A549 (cell line): ENCODE data around the gene ANGEL2. TPM values are rescaled to one million over a fixed set of nuclear protein-coding genes. Genes with fewer than 3 reads are reported as not detected.

Experiments used
- ATAC-seq, 2 experiments: fragments of 200-7000 bp in 1 of 2; fragments of >200 bp in 1 of 2; cut with Nextera tagmentation in 1 of 2; cut with Tn5 transposase in 1 of 2; 3 replicates each; pipeline versions ENCODE4 v1.8.0 to v1.9.1; 2018 to 2020; ENCODE audit warnings: mild to moderate bottlenecking in 1 of 2, moderate library complexity in 1 of 2
- CTCF ChIA-PET: fragments of 300-600 bp; sonication (Branson Sonifier 250); formaldehyde crosslinking; extraction: SDS; loops from one replicate; lab custom pipeline; 2021; ENCODE audit warnings: antibody characterized with exemption, inconsistent platforms; lab: Yijun Ruan, JAX
- POLR2A ChIA-PET: fragments of 350-600 bp; formaldehyde crosslinking; extraction: SDS; loops from one replicate; lab custom pipeline; 2021; ENCODE audit warnings: antibody characterized with exemption, inconsistent platforms; lab: Yijun Ruan, JAX
- DNase-seq, 2 experiments: peaks; one replicate each; pipeline versions ENCODE4 v3.0.0 to v3.0.0-alpha.2; 2011 to 2016; ENCODE audit warnings: low read depth in 1 of 2, low spot score in 1 of 2
- FAIRE-seq: peaks from 2 replicates; lab custom pipeline; 2011; peaks lifted over from hg19 to GRCh38; lab: Jason Lieb, UNC
- H3K27ac ChIP-seq, 2 experiments: fragments of >200 bp; sonication (Bioruptor Twin); formaldehyde crosslinking; 3 replicates each; pipeline ENCODE4 v1.5.1; 2016 to 2017
- H3K4me1 ChIP-seq: fragments of >200 bp; sonication (Bioruptor Twin); formaldehyde crosslinking; 3 replicates; pipeline ENCODE4 v1.6.1; 2016
- H3K4me2 ChIP-seq: fragments of >200 bp; sonication (Bioruptor Twin); formaldehyde crosslinking; 3 replicates; pipeline ENCODE4 v1.6.1; 2016
- H3K4me3 ChIP-seq: fragments of >200 bp; sonication (Bioruptor Twin); formaldehyde crosslinking; 3 replicates; pipeline ENCODE4 v1.5.1; 2016
- H3K9me3 ChIP-seq: fragments of >200 bp; sonication (Bioruptor Twin); formaldehyde crosslinking; 3 replicates; pipeline ENCODE4 v1.6.1; 2016
- ATOH8 ChIP-seq: fragments of 250-450 bp; sonication (Bioruptor Pico); IDR thresholded peaks from 2 replicates; pipeline ENCODE4 v1.5.0; 2020; ENCODE audit warnings: low read depth, mild to moderate bottlenecking, moderate library complexity
- BCL3 ChIP-seq: fragments of >200 bp; sonication (Bioruptor Twin); formaldehyde crosslinking; IDR thresholded peaks from 3 replicates; pipeline ENCODE4 v1.6.1; 2016
- CBX2 ChIP-seq: fragments of 200-600 bp; sonication (generic); IDR thresholded peaks from 2 replicates; pipeline ENCODE4 v1.6.1; 2016; ENCODE audit warnings: low read depth, mild to moderate bottlenecking, borderline replicate concordance
- CEBPB ChIP-seq, 2 experiments: fragments of >200 bp in 1 of 2; sonication (Bioruptor Twin) in 1 of 2; formaldehyde crosslinking in 1 of 2; IDR thresholded peaks; 2 replicates each; pipeline ENCODE4 v1.6.1; 2012 to 2016
- FOSB ChIP-seq: fragments of 250-450 bp; sonication (Bioruptor Pico); IDR thresholded peaks from 2 replicates; pipeline ENCODE4 v1.5.0; 2020; ENCODE audit warnings: mild to moderate bottlenecking, moderate library complexity
- HMGXB4 ChIP-seq: fragments of 250-450 bp; sonication (Bioruptor Pico); IDR thresholded peaks from 2 replicates; pipeline ENCODE4 v1.5.0; 2021; ENCODE audit warnings: mild to moderate bottlenecking, moderate library complexity, borderline replicate concordance
- HOXB13 ChIP-seq: fragments of 250-450 bp; sonication (Bioruptor Pico); IDR thresholded peaks from 2 replicates; pipeline ENCODE4 v1.5.0; 2020; ENCODE audit warnings: low read depth, mild to moderate bottlenecking, moderate library complexity
- JUN ChIP-seq, 2 experiments: fragments of >200 bp; sonication (Bioruptor Twin); formaldehyde crosslinking; IDR thresholded peaks; 2 replicates in 1 of 2; 3 replicates in 1 of 2; pipeline ENCODE4 v1.6.1; 2016 to 2017
- KDM1A ChIP-seq: fragments of 200-600 bp; sonication (generic); IDR thresholded peaks from 2 replicates; pipeline ENCODE4 v1.6.1; 2016; ENCODE audit warnings: low read depth, mild to moderate bottlenecking
- KDM5A ChIP-seq: fragments of 200-600 bp; sonication (generic); IDR thresholded peaks from 2 replicates; pipeline ENCODE4 v1.6.1; 2016; ENCODE audit warnings: antibody characterized with exemption, mild to moderate bottlenecking
- MAFK ChIP-seq: fragments of 450-650 bp; IDR thresholded peaks from 2 replicates; pipeline ENCODE4 v1.6.1; 2014; ENCODE audit not compliant: partially characterized antibody
- MAZ ChIP-seq: fragments of 150-350 bp; IDR thresholded peaks from 2 replicates; pipeline ENCODE4 v1.6.1; 2014; ENCODE audit warnings: antibody characterized with exemption, low read depth, low read length, borderline replicate concordance
- MYC ChIP-seq: IDR thresholded peaks from 2 replicates; pipeline ENCODE4 v1.6.1; 2012; ENCODE audit warnings: mild to moderate bottlenecking, inconsistent platforms, low read length, improper control_type of control experiment, borderline replicate concordance
- NFE2L2 ChIP-seq: fragments of 150-350 bp; conservative IDR thresholded peaks from 2 replicates; pipeline ENCODE4 v1.6.1; 2014; ENCODE audit warnings: low read length
- PHF8 ChIP-seq: fragments of 200-600 bp; sonication (generic); IDR thresholded peaks from 2 replicates; pipeline ENCODE4 v1.6.1; 2016; ENCODE audit warnings: low read depth, mild to moderate bottlenecking, antibody characterized with exemption, moderate library complexity, borderline replicate concordance
- POLR2A ChIP-seq: IDR thresholded peaks from 2 replicates; pipeline ENCODE4 v1.6.1; 2012; ENCODE audit warnings: mild to moderate bottlenecking, low read length
- RARB ChIP-seq: fragments of 250-450 bp; sonication (Bioruptor Pico); IDR thresholded peaks from 2 replicates; pipeline ENCODE4 v1.8.0; 2021; ENCODE audit warnings: mild to moderate bottlenecking, moderate library complexity
- RCOR1 ChIP-seq: fragments of 150-350 bp; IDR thresholded peaks from 2 replicates; pipeline ENCODE4 v1.6.1; 2014; ENCODE audit warnings: antibody characterized with exemption, low read length, low read depth
- RNF2 ChIP-seq: fragments of 200-600 bp; sonication (generic); IDR thresholded peaks from 2 replicates; pipeline ENCODE4 v1.6.1; 2016; ENCODE audit warnings: low read depth, mild to moderate bottlenecking, antibody characterized with exemption, moderate library complexity, borderline replicate concordance
- SREBF2 ChIP-seq: fragments of 450-650 bp; IDR thresholded peaks from 2 replicates; pipeline ENCODE4 v1.6.1; 2014; ENCODE audit warnings: mild to moderate bottlenecking, moderate library complexity
- TFCP2L1 ChIP-seq: fragments of 250-450 bp; sonication (Bioruptor Pico); IDR thresholded peaks from 2 replicates; pipeline ENCODE4 v1.5.0; 2021; ENCODE audit warnings: mild to moderate bottlenecking
- ZNF302 ChIP-seq: fragments of 250-450 bp; sonication (Bioruptor Pico); IDR thresholded peaks from 2 replicates; pipeline ENCODE4 v1.9.0; 2021; ENCODE audit warnings: inconsistent platforms, mild to moderate bottlenecking, moderate library complexity
- ZSCAN20 ChIP-seq: fragments of 250-450 bp; sonication (Bioruptor Pico); IDR thresholded peaks from 2 replicates; pipeline ENCODE4 v1.8.0; 2022; ENCODE audit warnings: mild to moderate bottlenecking, moderate library complexity
- WGBS: methylation state at CpG from one replicate; pipeline ENCODE4 v1.1.6; 2017; ENCODE audit errors: missing lambda C conversion rate; 5-methylcytosine and 5-hydroxymethylcytosine counted together
- polyA minus RNA-seq: library from RNA; depleted of rRNA, polyadenylated mRNA; stranded (reverse); fragments of >200 nt; gene quantifications from 2 replicates; pipeline ENCODE4 v1.2.3, GENCODE V29; 2011; rRNA and poly(A)+ RNA removed
- polyA plus RNA-seq, 4 experiments: library from polyadenylated mRNA; depleted of rRNA in 3 of 4; stranded (reverse); fragments of >200 nt; fragmentation: RNase III in 1 of 4; extraction: RNeasy Plus Mini Kit Qiagen cat#74134 plus additional on column Dnase treatment in 1 of 4; gene quantifications; 2 replicates in 3 of 4; 3 replicates in 1 of 4; pipeline ENCODE4 v1.2.3, GENCODE V29; 2011 to 2017
- TF ChIP-seq, protein P1 (sequence below): IDR thresholded peaks from 2 replicates; pipeline ENCODE4 v1.6.1; 2012
- TF ChIP-seq, protein P2 (sequence below): fragments of >200 bp; sonication (Bioruptor Twin); formaldehyde crosslinking; IDR thresholded peaks from 2 replicates; pipeline ENCODE4 v1.6.1; 2016

Gene ANGEL2
- polyA plus RNA-seq (2011; rRNA removed): 38.9 and 42.3 TPM in 2 replicates
- 7.7 and 8.9 TPM in 2 replicates for polyA plus RNA-seq (2012; cell fraction: cytosol; rRNA removed)
- 10.5 and 19.1 TPM in 2 replicates for polyA plus RNA-seq (2012; cell fraction: nucleus; rRNA removed)
- polyA plus RNA-seq (2017; fragmentation: RNase III; extraction: RNeasy Plus Mini Kit Qiagen cat#74134 plus additional on column Dnase treatment): 19.4 to 22.1 TPM (median 20.4 TPM) in 3 replicates
- 23.2 and 23.8 TPM in 2 replicates for polyA minus RNA-seq

- POLR2A ChIA-PET: interaction anchor here (0.7 kb wide), 1 partner anchor 39 kb away, joined by 4 read pairs; no protein-coding TSS in a partner anchor
Measured at GRCh38 chr1:213015099-213016050, at the start of gene ANGEL2. Gene ANGEL2 (minus strand): TSS chr1:213015867. CDS start chr1:213015671, 196 bp downstream.

DNA sequence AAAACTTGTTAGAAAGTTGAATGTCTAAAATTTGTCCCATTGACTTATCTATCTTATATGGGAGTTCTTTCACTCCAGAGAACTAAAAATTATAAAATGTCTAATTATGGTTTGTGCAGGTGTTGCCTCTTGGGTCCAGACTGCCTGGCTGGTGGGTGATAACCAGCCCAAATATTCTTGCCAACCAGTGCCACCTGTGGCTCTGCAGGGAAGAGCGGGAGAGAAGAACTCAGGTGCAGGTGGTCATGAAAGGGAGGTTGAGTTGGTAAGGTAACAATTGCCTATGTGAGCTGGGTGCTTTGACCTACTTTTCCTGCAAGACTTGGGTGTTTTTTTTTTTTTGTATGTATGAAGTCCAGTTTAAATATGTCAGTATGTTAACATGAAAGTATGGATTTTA, 45.6 kb upstream of the ANGEL2 start:
- ATAC-seq: peak; percentile 38 to 54; a peak in 1 of 6 replicates
- DNase-seq: no peak
- POLR2A ChIA-PET: interaction anchor here (0.6 kb wide), 1 partner anchor 93 kb away, joined by 3 read pairs; no protein-coding TSS in a partner anchor

More at GRCh38 chr1:213015099-213016050, at the start of gene ANGEL2:
- Histone ChIP-seq H3K9me3 (no peaks in the 10 kb centered on the region), H3K4me1 (peaks cover 11% of the 10 kb centered on the region; the same call in 2 of the 3 replicates), H3K27ac (peak within 1 kb of the TSS; percentile 92 to 94), H3K4me3 (peak within 1 kb of the TSS; percentile 60), H3K4me2 (peak within 1 kb of the TSS; percentile 73)
- WGBS: 1% methylated on average over 35 of the region's 66 CpGs
- peak; percentile 97 to 98 for ATAC-seq
- CTCF ChIA-PET: interaction anchor here (1.8 kb wide), 1 partner anchor 20 kb away, joined by 9 read pairs; no protein-coding TSS in a partner anchor
- TF ChIP-seq HMGXB4 (CRISPR knock-in tag): peak; percentile 75; the same call in 1 of the 2 replicates
- TF ChIP-seq, protein P1, sequence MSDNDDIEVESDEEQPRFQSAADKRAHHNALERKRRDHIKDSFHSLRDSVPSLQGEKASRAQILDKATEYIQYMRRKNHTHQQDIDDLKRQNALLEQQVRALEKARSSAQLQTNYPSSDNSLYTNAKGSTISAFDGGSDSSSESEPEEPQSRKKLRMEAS: peak; percentile 55
- peak; percentile 71 for TF ChIP-seq POLR2A
- no peak for TF ChIP-seq ZNF302 (CRISPR knock-in tag)
- TF ChIP-seq MAFK: peak; percentile 42
- peak in 1 of 2 experiments; percentile 57; a peak in 2 of 4 replicates for TF ChIP-seq CEBPB (IDR thresholded peaks at IDR 0.05)
- peak; percentile 54 for TF ChIP-seq PHF8
- 0 out of 3 replicates have a peak, but pooled peaks have one; percentile 53 for TF ChIP-seq BCL3
- TF ChIP-seq TFCP2L1: no peak
- TF ChIP-seq JUN (IDR thresholded peaks at IDR 0.05): peak in 1 of 2 experiments; percentile 88; a peak in 3 of 5 replicates
- TF ChIP-seq MYC: peak; percentile 48; the same call in 1 of the 2 replicates
- TF ChIP-seq RCOR1: no peak
- peak; percentile 72 for FAIRE-seq
- peak; percentile 95 to 98 for DNase-seq

More for the DNA sequence above, 45.6 kb upstream of the ANGEL2 start:
- no peaks in the 10 kb centered on the region for H3K4me1 ChIP-seq
- no peak overlapping the region for H3K27ac ChIP-seq
- FAIRE-seq: no peak
- 76% methylated on average over 1 of the region's 1 CpG for WGBS
- H3K4me3 ChIP-seq: no peak overlapping the region
- no peak overlapping the region for H3K4me2 ChIP-seq
- H3K9me3 ChIP-seq: no peaks in the 10 kb centered on the region; the same call in 2 of the 3 replicates
- CTCF ChIA-PET: no interaction called here
- TF ChIP-seq BCL3 (no peak), SREBF2 (no peak), ATOH8 (no peak), ZSCAN20 (CRISPR knock-in tag) (no peak), ZNF302 (CRISPR knock-in tag) (no peak), KDM5A (no peak), CBX2 (no peak), HOXB13 (no peak), KDM1A (no peak), NFE2L2 (no peak), MAZ (no peak), RARB (no peak), CEBPB (IDR thresholded peaks at IDR 0.05) (no peak), RNF2 (no peak), FOSB (CRISPR knock-in tag) (no peak)
- TF ChIP-seq, protein P1: no peak
- TF ChIP-seq, protein P2, sequence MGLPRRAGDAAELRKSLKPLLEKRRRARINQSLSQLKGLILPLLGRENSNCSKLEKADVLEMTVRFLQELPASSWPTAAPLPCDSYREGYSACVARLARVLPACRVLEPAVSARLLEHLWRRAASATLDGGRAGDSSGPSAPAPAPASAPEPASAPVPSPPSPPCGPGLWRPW: no peak
- TF ChIP-seq, all 56 proteins: peak for 0
